ENCODE results near the gene OR4D11.
"Not testable (repeated sequence)": the region's sequence is repeated elsewhere in the genome, so short reads cannot be mapped to it uniquely, and the experiment has no call there.

The OR4D11 gene
- total RNA-seq = 0 reads per million in 2 donors

DNA sequence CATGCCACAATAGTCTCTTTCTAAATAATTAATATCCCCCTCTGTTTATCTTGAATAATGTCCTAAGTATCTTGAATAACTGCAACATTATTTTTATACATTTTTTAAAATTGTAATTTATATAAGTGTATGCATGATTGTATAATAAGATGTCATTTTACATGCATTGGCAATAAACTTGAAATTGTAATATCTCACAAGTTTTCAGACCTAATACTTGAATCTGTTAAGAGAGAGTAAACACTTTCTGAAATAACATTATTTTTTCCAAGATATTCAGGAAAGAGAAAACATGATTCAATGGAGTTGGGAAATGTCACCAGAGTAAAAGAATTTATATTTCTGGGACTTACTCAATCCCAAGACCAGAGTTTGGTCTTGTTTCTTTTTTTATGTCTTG lies at the start of gene OR4D11:
OR4D11 (plus strand) TSS at position 301 of the 400 bp plus-strand sequence; CDS start at position 301, 0 bp downstream.
- DNase-seq = no peak

DNA sequence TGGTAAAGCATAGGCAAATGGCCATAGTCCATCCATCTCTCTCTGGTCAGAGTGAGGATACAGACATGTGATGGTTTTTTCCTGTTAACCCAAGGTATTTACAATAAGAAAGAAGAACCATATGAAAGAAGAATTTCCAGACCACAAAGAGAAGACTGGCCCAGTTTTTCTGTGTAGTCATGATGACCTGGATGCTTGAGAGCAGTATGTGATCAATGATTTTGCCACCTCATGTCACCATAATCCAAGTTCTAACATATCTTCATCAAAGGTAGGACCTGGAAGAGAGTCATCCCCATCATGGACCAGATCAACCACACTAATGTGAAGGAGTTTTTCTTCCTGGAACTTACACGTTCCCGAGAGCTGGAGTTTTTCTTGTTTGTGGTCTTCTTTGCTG lies 46.7 kb upstream of the OR4D11 start, which contains the start of gene OR4D6:
OR4D6 (plus strand) TSS at position 301 of the 400 bp plus-strand sequence; CDS start at position 301, 0 bp downstream.
- DNase-seq = no peak

DNA sequence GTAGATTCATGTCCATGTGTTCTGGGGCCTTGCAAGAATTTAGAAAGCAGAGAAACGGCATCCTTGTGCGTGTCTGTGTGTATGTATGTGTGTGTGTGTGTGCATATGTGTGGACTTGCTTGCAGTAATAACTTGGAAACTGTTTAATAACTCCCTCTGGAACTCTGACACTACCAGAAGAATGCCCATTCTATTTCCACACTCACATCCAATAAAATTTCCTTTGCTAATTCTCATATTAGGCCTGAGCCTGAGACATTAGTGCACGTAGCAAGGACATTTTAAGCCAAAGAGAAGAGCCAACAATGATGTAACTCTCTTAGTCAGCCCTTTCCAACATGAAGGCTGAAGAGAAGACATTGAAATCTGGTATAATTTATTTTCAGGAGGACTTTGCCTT lies 43.5 kb upstream of the OR4D11 start:
- no peak for DNase-seq

DNA sequence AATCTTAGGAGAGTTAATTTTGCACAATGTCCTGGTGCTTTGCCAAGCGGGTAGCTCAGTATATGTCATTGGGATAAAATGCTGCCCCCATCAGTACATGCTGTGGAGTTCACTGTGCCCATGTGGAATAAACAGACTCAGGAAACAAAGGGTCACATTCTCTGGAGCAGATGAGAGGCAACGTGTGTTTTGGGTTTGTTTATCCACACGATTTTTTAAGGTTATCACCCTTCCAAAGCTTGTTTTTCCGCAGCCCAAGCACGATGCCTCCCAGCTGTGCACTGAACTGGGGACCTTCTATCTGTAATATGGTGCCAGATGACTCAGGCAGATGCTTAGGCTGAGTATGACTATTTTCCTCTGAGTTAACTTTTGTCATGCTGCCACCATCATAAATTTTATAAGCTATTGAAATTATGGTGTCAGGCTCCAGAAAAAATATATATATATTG lies 40.2 kb upstream of the OR4D11 start:
- DNase-seq = no peak

DNA sequence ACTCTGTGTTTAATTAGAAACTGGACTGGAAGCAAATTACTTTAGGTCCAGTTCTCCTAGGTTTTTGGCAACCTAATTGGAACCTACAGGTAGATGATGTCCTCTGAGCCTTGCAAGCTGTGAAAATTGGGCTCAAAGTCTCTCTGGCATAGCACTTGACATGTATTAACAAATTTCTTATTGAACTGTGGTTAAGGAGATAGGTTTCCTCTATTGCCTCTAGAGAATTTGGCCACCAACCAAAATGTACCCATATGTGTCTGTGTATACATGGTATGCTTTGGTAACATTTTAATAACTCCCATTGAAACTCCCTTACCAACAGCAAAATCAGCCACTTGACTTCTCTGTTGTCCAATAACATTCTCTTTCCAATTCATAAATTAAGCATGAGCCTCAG lies 30.4 kb upstream of the OR4D11 start, which contains the start of gene OR4D10:
OR4D10 (plus strand) TSS at position 301 of the 400 bp plus-strand sequence. CDS start 4,115 bp downstream, outside the sequence.
- DNase-seq = no peak

DNA sequence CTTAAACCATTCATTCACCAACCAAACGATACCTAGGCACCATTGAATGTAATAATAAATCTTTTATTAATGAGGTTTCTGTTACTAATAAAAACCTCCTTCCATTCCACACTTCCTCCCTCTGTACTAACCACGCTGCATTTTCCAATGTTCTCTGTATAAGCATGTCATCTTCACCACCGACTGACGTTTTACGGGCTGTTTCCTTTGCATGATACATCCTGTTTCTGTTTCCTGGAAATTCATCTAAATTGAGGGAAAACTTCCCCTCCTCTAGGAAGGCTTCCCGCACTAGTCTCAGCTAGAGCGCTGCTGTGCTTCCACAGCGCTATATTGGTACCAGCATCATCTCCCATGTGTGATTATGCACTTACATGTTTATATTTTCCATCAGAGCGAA lies 28.2 kb upstream of the OR4D11 start:
- no peak for DNase-seq

DNA sequence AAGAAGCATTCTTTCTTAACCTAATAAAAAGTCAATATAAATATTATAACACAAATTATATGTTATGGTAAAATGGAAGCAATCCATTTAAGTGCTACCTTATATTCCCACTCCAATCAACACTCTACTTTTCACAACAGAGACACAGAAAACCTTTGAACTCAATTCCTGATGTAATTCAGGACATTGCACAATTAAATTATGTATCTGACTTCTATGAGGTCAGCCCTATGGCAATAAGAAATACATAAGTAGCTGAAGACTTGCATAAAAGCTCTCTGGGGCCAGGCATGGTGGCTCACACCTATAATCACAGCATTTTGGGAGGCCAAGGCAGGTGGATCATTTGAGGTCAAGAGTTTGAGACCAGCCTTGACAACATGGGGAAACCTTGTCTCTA lies 23.5 kb upstream of the OR4D11 start:
- no peak for DNase-seq

DNA sequence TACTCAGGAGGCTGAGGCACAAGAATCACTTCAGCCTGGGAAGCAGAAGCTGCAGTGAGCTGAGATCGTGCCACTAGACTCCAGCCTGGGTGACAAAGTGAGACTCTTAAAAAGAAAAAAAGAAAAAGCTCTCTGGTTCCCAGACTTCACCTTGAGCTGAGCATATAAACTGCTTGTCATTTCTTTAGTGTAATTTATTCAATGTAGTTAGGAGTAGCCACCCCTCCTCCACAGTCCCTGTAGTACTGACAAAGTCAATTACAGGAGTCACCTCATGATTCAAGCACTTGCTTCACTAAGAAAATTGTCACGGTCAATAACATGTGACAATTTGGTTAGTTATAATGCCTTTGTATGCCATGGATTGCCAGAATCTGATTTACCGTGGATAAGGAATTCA lies 23.0 kb upstream of the OR4D11 start:
- no peak for DNase-seq

DNA sequence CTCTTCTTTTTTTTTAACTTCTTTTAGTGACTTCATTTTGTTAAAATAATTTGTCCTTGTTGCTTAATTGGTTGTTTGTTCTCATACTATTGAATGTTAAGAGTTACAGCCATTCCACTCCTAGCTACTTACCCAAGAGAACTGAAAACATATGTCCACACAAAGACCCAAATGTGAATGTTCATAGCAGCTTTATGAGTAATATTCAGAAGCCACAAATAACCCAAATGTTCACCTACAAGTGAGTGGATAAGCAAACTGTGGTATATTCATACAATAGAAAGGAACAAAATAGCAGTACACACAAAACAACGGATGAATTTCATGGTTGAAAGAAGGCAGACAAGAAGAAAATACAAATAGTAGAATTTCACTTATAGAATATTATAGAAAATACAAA lies 1.4 kb upstream of the OR4D11 start:
- no peak for DNase-seq

DNA sequence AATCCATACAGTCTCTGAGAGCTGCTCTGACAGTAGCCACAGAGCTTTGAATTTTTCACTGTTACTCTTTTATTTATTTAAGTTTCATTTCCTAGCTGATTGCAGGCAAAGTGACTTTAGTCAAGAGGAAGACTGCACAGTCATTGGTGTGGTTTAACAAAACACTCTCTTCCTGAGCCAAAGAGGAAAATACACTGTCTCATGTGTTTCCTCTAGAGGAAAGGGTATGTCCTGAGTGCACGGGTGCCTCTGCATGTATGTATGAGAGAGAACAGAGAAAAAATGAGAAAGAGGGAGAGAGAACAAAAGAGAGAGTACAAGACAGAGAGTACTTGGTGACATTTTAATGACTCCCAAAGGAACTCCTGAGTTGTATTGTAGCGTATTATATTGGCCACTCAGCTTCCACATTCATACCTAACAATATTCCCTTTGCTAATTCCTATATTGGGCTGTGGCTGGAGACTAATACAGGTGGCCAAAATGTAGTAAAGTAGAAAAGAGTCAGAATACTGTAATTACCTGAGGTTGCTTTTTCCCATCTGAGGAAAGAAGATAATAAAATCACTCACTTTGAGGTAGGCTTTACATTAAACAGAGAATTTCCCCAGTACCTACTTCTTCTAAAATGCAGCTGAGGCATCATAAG lies 7.7 kb downstream of the OR4D11 start, which contains the start of gene OR4D9:
OR4D9 (plus strand) TSS at position 599 of the 649 bp plus-strand sequence. CDS start 3,374 bp downstream, outside the sequence.
- DNase-seq = peak in 1 of 5 experiments; percentile 19

DNA sequence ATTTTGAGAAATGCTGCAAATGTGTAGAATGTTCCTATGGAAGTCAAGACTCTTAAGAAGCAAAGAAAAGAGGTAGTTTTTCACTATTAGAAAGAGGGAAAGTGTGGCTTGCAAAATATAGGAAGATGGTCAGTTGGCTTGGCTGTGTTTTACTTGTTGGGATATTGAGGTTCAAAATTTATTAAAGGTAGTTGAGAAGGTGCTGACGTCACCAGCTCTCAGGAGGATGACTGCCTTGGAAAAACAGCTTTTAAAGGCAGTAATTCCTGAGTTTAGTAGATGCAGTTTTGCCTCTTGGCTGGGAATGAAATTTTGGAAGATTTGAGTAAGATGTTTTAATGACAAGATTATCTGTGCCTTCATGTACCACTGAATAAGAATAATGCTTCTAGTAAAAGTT lies 8.3 kb downstream of the OR4D11 start:
- no peak for DNase-seq

DNA sequence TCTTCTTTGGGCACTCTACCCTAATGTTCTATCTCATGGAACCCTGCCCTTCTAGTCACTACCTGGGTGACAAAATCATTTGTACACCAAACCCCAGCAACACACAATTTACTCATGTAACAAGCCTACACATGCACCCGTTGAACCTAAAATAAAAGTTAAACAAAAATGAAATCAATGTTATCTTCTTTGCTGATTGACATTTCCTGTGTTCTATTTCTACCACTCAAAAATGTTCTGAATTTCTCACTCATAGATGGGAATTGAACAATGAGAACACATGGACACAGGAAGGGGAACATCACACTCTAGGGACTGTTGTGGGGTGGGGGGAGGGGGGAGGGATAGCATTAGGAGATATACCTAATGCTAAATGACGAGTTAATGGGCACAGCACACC lies 16.8 kb downstream of the OR4D11 start:
- not testable (repeated sequence) for DNase-seq

DNA sequence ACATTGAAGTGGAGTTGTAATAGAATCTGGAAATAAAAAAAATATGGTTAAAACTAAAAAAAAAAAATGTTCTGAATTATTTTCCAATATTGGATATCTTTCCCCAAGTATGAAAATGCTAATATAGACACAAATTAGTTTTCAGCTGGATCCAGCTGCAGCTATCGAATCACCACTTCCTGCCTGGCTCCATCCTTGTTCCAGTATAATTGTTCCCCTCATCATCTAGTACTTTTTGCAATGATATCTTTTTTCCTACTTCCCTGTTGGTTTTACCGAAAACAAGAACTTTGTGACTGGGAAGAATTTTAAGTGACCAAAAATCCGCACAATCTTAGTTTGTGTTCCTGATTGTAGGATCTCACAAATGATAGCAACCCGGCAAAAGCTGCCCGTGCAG lies 17.4 kb downstream of the OR4D11 start:
- no peak for DNase-seq

DNA sequence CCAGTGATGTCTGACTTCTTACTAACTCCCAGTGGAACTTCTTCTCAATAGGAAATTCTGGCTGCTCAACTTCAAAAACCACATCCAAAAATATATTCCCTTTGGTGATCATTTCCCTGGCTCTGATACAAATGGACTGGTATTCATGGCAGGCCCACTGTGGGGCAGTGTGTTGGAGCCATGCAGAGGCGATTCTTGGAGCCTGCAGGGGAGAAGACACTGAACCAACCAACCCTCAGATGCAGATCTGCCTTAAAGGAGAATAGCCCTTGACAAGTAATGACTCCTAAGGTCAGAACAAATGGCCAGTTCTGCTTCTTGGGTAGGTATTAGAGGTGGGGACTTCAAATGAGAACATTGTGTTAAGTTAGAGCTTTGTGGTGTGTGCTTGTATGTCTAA lies 20.2 kb downstream of the OR4D11 start:
- no peak for DNase-seq

DNA sequence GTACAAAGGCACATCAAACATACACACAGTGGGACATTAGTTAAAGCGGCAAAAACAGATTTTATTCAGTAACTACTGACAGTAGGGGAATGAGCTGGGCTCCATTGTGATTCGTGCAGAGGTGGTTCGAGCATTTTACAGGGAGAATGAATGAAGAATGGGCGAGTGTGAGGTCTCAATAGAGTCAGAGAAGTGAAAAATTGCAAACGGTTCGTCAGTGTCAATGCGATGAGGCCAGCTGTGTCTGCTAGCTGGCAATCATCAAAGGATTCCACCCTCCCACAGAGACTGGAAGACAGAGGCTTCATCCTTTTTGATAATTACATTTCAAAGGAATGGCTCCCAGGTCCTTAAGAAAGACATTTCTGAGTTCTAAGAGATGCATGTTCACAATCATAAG lies 25.3 kb downstream of the OR4D11 start:
- DNase-seq = no peak

DNA sequence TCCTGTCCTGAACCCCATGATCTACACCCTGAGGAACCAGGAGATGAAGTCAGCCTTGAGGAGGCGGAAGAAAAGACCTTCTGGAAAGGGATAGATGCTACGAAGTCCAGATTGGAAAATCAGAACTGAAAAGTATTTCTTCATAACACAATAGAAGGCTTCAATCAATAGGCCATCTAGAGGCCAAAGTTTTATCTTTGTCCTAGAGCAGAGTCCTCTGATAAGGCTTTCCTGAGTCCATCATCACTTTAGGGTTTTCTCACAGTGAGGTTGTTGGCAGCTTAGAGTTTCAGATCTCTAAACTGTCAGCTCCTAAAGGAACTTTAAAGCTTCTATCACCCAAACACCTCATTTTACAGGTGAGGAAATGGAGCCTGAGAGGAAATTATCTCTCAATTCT lies 29.2 kb downstream of the OR4D11 start:
- no peak for DNase-seq

DNA sequence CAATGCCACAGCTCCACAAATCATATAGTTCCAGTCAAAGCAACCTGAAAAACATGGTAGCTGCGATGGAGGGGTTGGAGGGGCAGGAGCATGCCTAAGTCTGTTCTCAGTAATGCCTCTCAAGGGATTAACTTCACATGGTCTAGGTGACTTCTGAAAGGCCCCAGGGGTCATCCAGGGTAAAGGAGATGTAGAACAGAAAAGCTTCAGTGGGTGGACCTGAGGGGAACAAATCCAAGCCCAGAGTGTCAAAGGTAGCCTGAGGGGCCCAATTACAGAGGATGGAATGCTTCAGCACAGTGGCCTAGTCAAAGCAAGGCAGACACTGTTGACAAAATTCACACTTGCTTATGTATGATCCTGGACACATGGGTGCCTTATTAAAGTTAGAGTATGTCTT lies 31.3 kb downstream of the OR4D11 start:
- no peak for DNase-seq

DNA sequence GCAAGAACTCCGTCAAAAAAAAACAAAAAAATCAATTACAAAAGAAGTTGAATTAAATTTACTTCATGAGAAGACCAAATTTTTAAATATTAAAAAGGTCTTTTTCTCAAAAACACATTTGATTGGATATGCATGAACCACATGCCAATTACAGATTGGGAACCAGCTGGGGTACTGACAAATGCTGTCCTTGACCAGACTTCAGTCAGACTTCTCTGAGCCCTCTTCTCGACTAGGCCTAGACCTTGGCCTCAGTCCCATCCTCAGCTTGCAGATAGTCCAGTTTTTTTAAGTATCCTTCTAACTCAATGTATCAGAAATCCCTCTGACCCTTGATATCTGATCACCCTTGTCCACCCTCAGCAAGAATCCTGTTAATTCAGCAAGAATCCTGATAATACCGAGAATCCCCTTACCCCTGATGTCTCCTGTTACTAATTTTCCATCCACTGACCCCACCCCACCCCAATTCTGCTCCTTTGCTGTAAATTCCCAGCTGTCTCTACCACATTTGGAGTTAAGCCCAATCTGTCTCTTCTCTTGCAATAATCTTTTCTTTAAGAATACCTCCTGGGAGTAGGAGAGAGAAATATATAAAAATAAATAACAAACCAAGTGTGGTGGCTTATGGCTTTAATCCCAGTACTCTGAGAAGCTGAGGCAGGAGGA lies 38.9 kb downstream of the OR4D11 start:
- no peak for DNase-seq

DNA sequence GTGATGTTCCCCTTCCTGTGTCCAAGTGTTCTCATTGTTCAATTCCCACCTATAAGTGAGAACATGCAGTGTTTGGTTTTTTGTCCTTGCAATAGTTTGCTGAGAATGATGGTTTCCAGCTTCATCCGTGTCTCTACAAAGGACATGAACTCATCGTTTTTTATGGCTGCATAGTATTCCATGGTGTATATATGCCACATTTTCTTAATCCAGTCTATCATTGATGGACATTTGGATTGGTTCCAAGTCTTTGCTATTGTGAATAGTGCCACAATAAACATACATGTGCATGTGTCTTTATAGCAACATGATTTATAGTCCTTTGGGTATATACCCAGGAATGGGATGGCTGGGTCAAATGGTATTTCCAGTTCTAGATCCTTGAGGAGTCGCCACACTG lies 40.3 kb downstream of the OR4D11 start:
- DNase-seq = not testable (repeated sequence)

DNA sequence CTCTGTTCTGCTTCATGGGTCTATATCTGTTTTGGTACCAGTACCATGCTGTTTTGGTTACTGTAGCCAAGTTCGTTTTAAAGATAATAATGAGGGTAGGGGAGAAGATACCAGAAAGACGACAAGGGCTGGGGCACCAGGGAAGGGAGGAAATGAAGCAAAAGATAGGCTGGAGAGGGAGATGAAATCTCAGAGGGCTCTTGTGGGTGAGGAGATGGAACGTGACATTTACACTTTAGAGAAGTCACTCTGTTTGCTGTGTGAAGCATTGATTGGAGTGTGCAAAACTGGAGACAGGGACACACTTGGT lies 41.4 kb downstream of the OR4D11 start:
- no peak for DNase-seq

DNA sequence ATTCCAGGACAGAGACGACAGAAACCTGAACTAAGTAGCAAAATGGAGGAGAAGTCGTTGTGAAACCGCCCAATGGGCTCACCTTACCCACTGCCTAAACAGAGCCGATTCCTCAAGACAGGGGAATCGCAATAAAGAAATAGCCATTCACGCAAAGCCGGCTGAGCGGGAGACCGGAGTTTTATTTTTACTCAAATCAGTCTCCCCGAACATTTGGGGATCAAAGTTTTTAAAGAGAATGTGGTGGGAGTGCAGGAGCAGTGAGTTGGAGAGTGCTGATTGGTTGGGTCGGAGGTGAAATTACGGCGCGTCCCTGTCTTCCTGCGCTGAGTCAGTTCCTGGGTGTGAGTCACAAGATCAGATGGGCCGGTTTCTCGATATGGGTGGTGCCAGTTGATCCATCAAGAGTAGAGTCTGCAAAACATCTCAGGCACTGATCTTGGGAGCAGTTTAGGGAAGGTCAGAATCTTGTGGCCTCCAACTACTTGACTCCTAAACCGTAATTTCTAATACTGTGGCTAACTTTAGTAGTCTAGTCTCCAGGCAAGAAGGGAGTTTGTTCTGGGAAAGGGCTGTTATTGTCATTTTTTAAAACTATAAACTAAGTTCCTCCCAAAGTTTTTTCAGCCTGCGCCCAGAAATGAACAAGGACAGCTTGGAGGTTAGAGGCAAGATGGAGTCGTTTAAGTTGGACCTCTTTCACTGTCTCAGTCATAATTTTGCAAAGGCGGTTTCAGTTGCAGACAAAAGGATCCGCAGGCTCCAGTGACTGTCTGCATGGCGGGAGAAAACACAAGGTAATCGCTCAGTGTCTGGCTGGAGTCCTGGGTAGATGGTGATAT lies 42.0 kb downstream of the OR4D11 start:
- no peak for DNase-seq

DNA sequence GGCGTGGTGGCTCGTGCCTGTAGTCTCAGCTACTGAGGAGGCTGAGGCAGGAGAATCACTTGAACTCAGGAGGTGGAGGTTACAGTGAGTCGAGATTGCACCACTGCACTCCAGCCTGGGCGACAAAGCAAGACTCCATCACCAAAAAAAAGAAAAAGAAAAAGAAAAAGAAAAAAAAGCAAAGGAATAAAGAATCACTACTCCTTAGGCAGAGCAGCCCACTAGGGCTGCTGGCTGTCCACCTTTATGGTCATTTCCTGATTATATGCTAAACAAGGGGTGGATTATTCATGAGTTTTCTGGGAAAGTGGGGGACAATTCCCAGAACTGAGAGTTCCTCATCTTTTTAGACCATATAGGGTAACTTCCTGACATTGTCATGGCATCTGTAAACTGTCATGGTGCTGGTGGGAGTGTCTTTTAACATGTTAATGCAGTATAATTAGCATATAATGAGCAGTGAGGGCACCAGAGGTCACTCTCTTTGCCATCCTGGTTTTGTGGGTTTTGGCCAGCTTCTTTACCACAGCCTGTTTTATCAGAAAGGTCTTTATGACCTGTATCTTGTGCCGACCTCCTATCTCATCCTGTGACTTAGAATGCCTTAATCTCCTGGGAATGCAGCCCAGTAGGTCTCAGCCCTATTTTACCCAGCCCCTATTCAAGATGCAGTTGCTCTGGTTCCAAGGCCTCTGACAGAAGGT lies 44.4 kb downstream of the OR4D11 start:
- DNase-seq = not testable (repeated sequence)

DNA sequence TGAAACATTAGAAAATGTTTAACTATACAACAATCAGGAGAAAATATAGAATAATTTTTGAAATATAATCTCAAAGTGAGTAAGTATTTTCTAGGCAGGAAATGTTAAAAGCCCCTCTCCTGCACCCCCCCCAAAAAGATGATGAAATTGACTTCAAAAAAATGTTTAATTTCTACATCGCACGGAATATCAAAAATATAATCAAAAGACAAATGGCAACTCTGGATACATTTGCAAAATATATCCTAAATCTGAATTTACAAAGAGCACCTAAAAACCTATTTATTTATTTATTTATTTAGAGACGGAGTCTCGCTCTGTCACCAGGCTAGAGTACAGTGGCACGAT lies 44.9 kb downstream of the OR4D11 start:
- no peak for DNase-seq

Data from T-helper 2 cell (primary cell).